Measurements from ENCODE around the gene MMP1. TPM values are rescaled to one million over a fixed set of nuclear protein-coding genes. Genes with fewer than 3 reads are reported as not detected.

Gene MMP1
- total RNA-seq = 3,905 and 4,119 TPM in 2 replicates

GRCh38 chr11:102798012-102798746 lies at the start of gene MMP1:
Gene MMP1 (minus strand): TSS chr11:102798160. CDS start chr11:102798092, 68 bp downstream.

GRCh38 chr11:102843489-102843888 lies 45.5 kb upstream of the MMP1 start, which contains the start of gene MMP3:
Gene MMP3 (minus strand): TSS chr11:102843609. CDS start chr11:102843546, 63 bp downstream.

GRCh38 chr11:102780491-102780918 lies 17.5 kb downstream of the MMP1 start, which contains the start of gene MMP10:
Gene MMP10 (minus strand): TSS chr11:102780628. CDS start chr11:102780591, 37 bp downstream.

Other genes with a start within 250 kb of the MMP1 start
- gene MMP20, start 172.8 kb downstream of the MMP1 start, total RNA-seq = not detected in 2 replicates
- gene MMP27, start 92.4 kb downstream of the MMP1 start, total RNA-seq = not detected in 2 replicates
- gene MMP8, start 73.2 kb downstream of the MMP1 start, total RNA-seq = not detected in 2 replicates
- 6.2 and 7.9 TPM in 2 replicates for gene MMP10, start 17.5 kb downstream of the MMP1 start, total RNA-seq
- not detected in 2 replicates for gene MMP3, start 45.4 kb upstream of the MMP1 start, total RNA-seq
- gene MMP12, start 76.8 kb upstream of the MMP1 start, total RNA-seq = 0.05 TPM in 1 of 2 replicates, not detected in the other
- gene MMP13, start 157.6 kb upstream of the MMP1 start, total RNA-seq = not detected in 2 replicates